Stimulated activated CD4-positive, alpha-beta T cell treated with anti-CD3 and anti-CD28 coated beads, Interleukin-2, amount 100 ng/mL, for 4 hours (primary cell): ENCODE data around the gene ORM1.
A peak's percentile ranks its signal among the peaks of the same experiment; 100 is the strongest.

ENCODE experiments used
- DNase-seq: peaks from one replicate; pipeline ENCODE4 v3.0.0-alpha.2; 2020; ENCODE audit warnings: low read depth

Gene ORM1

GRCh38 chr9:114366334-114367128 is 43.6 kb downstream of the ORM1 start:
- no peak for DNase-seq

GRCh38 chr9:114367366-114367765 is 44.5 kb downstream of the ORM1 start:
- no peak for DNase-seq

- no peak for DNase-seq
Measured at GRCh38 chr9:114367772-114368569, 45.1 kb downstream of the ORM1 start.

- no peak for DNase-seq
Measured at GRCh38 chr9:114369216-114370130, 46.6 kb downstream of the ORM1 start.

- DNase-seq, result no peak
Measured at GRCh38 chr9:114370251-114370967, 47.5 kb downstream of the ORM1 start.

- no peak for DNase-seq
Measured at GRCh38 chr9:114370968-114371320, 48.0 kb downstream of the ORM1 start.

- no peak for DNase-seq
Measured at GRCh38 chr9:114371343-114371944, 48.5 kb downstream of the ORM1 start.

GRCh38 chr9:114371973-114372917 is 49.3 kb downstream of the ORM1 start:
- DNase-seq, result no peak

- peak; percentile 59 for DNase-seq
Measured at GRCh38 chr9:114372921-114373448, 50.1 kb downstream of the ORM1 start.

GRCh38 chr9:114373960-114374730 is 51.2 kb downstream of the ORM1 start:
- DNase-seq, result no peak

GRCh38 chr9:114374936-114375335 is 52.0 kb downstream of the ORM1 start:
- no peak for DNase-seq

- DNase-seq, result no peak
Measured at GRCh38 chr9:114375386-114376175, 52.7 kb downstream of the ORM1 start.
